ENCODE measurements around the gene CELF2.

Gene CELF2

DNA sequence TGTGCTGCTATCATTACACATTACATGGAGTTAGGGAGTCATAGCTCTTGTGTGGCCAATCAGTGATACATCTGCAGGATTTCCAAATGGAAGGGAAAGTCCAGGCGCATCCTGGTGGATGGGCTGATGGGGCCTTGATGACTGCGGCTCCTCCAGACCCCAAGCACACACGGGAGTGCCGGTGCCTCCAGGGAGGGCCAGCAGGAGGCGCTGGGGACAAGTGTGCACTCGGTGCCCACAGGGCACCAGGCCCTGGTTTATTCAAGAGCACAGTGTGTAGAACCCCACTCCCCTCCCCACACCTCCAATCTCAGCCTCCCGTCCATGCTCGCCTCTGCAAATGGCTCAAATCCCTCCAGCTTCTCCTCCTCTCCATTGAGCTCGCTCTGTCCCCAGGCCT, 349.8 kb downstream of the CELF2 start:
- DNase-seq, result no peak

- no peak for DNase-seq
Observed at GRCh38 chr10:11373717-11374171, 356.1 kb downstream of the CELF2 start.

GRCh38 chr10:11377267-11377666, 359.6 kb downstream of the CELF2 start:
- no peak for DNase-seq

DNA sequence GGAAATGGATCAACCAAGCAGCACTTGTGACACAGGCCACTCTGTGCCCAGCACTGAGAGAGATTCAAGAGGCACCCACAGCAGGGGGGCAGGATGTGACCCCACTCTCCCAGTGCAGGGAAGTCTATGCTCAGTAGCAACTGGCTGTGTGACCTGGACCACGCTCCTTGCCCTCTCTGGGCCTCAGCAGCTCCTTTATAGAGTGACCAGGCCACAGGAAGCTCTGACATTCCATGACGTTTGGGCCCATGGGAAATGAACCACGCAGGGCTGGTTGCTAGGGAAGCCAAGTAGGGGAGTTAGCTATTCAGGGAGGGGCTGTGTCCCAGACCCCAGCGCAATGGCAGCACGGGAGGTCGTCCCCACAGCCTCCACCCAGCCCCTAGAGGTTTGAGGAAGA, 361.2 kb downstream of the CELF2 start:
- no peak for DNase-seq

DNA sequence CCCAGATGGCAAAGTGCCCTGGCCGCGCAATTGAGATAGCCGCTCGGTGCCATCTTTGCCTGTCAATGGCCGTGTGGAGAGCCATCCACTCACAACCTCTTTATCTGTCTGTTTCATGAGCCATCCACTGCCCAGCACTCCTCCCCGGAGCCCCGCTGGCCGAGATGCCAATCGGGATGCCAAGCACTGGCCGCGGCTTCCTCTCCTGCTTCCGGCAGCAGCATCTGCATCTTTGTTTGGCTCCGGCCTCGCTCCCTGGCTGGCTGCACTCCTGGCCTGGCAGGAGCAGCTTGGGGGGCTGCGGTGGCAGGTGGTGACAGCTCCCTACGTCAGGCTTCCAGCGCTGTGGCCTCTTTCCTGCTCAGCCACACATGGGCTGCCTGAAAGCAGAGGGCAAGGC, 362.1 kb downstream of the CELF2 start:
- DNase-seq, result no peak

DNA sequence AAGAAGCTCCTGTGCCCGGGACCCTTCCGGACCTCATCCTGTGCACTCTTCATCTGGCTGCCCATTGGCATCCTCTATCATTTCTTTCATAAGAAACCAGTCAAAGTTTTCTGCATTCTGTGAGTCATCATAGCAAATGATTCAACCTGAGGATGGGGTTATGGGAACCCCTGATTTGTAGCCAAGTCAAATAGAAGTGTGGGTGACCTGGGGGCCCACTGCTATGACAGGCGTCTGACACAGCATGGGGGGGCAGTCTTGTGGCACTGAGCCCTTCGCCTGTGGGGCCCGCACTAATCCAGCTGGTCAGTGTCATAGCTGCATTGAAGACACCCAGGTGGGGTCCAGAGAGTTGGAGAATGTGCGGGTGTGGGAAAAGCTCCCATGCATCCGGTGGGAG, 363.4 kb downstream of the CELF2 start:
- no peak for DNase-seq

- DNase-seq, result no peak
Observed at GRCh38 chr10:11381511-11381910, 363.8 kb downstream of the CELF2 start.

DNA sequence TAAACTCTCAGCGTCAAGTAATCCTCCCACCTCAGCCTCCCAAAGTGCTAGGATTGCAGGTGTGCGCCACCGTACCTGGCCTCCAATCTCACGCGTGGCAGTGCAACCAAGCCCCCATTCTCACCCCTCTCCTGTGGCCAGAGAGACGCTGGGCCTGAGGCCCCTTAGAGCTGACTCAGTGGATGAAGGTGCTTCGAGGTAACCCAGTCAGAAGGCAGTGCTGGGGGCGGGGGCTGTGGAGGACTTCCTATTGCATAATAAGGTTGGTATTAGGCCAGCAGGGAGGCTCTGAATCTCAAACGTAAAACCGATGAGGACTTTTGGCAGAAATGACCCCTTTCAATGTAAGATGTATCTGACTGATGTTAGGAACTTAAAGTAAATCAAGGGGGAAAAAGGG, 364.5 kb downstream of the CELF2 start:
- DNase-seq, result no peak

- DNase-seq, result no peak
Observed at GRCh38 chr10:11386044-11386443, 368.4 kb downstream of the CELF2 start.

Measured in NCI-H2081 treated with DMSO at 0.1 percent for 48 hours (cell line).